Right ventricle myocardium inferior (tissue), 1 donor: ENCODE data around the gene IFI27L1. TPM values are rescaled to one million over a fixed set of nuclear protein-coding genes. Genes with fewer than 3 reads are reported as not detected.

ENCODE experiments used
- ATAC-seq: fragments of 200-7000 bp; cut with Tn5 transposase; one replicate; pipeline ENCODE4 v1.9.1; 2020; ENCODE audit warnings: mild to moderate bottlenecking, moderate library complexity
- DNase-seq: peaks from one replicate; pipeline ENCODE4 v3.0.0; 2021; ENCODE audit errors: missing footprints
- intact Hi-C: fragments of 100-400 bp; cut with DNase I; formaldehyde crosslinking; loops from one replicate; pipeline ENCODE4 v1.11.0; 2022
- total RNA-seq: library from RNA; stranded (reverse); fragmentation: NEBNext Ultra II Directional; extraction: Animal tissue kit (Norgen Biotek cat#: 25700); gene quantifications from one replicate; pipeline ENCODE4 v1.2.1, GENCODE V29; 2021
- donor health status: DM: no; HTN: yes; CAD: no; lungs with severe emphysema.

The IFI27L1 gene
- total RNA-seq, 1 donor from 2014 or later, result 10.7 TPM

DNA sequence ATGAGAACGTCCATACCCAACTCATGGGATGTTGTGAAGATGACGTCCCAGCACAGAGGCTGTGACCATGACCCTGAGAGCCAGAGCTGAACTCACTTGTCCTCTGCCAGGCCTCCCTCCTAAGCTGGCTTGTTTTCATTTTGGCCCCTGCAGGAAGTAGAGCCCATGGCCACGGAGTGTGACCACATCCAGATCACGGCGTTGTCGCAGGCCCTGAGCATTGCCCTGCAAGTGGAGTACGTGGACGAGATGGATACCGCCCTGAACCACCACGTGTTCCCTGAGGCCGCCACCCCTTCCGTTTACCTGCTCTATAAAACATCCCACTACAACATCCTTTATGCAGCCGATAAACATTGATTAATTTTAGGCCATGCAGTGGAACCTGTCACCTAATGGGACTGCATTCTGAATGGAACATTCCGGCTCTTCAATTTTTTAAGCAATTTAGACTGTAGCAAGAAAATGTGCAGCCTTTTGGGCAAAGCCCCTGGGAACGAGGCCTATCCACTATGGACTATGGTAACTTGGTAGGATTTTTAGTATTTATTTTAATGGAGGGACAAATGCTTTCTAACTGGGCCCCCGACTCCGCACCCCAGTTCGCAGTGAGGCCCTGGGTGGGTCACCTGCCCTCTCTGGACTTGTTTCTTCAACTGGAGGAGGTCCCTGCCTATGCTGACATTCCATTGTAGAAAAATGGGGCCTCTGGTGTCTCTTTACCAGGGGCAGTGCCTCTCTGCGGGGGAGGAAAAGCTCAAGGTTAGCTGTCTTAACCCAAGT is 35.4 kb upstream of the IFI27L1 start:
- ATAC-seq, result no peak
- intact Hi-C loops, result no loop called here
- DNase-seq, result no peak

DNA sequence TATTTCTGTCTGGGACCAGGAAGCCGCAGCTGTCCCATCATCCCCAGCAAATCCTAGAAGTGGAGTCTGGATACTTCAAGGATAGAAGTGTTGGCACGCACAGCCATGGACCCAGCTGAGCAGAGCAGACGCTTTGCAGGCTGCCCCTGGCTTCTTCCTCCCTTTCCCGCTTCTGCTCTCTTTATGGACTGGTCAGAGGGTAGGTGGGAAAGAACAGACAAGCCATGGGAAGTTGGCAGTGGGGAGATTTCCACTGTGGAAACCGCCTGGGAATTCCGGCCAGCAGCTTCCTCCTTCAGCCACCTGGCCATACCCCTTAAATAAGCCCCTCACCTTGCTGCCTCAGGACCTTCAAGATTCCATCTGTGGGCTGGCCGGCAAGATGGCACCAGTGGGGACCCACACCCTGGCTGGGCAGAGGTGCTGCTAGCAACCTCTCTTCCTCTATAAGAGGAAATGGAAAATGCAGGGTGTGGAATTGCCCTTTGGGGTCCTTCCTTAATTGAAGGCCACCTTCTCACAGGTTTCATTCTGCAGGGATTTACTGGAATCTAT is 34.3 kb upstream of the IFI27L1 start:
- intact Hi-C loops, result no loop called here
- no peak for DNase-seq
- ATAC-seq, result no peak

DNA sequence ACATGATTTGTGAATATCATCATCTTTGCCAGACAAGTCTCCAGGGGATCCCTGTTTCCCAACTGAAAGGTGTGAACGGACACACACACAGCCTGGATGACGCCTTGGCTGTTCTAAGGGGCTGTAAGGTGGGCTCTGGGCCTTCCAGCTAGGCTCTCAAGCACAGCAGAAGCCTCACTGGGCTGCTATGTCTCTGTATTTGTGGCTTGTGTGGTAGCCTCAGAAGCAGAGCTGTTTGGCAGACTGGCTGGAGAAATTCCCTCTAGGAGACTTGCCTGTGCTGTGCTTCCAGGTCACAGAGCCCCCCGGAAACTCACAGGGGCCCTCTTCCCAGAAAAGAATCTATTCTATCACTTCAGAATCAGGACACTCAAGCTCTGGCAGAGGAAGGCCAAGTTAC is 33.5 kb upstream of the IFI27L1 start:
- intact Hi-C loops, result no loop called here
- DNase-seq (no peak), ATAC-seq (no peak)

DNA sequence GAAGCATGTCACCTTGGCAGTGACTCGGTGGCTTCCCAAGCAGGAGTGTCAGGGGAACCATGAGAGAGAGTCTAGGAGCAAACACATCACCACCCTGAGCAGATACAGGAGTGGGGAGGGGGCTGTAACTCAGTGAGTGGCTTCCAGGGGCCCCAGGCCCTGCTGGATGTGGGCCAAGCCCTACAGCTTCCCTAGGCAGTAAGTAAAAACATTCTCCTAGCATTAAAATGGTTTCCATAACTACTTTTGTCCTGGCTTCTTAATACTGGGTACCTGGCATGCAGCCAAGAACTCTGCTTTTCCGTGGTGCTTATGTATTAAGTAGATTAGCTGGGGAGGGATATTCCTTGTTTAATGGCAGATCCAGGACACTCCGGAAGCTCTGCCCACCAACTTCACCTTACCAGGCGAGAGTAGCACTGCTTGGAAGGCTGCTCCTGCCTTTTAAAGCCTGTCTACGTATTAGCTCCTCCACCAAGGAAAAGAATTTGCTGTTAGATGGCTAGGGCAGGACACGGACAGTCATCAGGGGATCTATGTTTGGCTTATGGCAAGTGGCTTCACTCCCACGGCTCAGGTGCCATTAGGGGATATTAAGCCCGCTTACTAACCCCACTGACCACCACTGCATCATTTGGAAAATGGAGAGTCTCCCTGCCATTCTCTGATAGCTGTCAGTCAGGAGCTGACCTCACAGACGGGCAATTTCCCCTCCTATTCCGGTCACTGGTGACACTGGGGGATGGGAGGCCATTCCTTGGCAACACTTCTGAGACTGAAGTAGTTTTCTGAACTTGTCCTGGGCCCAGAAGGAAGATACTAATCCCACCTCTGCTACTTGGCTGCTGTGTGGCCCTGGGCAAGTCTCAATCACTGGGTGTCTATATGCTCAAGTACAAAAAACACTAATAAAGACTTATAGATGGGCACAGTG is 32.2 kb upstream of the IFI27L1 start:
- ATAC-seq, result no peak
- intact Hi-C loops, result no loop called here
- DNase-seq, result no peak

DNA sequence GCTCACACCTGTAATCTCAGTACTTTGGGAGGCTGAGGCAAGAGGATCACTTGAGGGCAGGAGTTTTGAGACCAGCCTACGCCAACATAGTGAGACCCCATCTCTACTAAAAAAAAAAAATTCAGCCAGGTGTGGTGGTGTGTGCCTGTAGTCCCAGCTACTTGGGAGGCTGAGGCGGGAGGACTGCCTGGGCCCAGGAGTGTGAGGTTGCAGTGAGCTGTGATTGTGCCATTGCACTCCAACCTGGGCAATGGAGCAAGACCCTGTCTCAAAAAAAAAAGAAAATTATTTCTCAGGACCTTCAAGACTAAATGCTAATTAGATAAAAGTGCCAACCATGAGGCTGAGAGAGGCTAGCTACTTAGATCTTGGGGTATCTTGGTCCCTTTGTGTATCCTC is 31.5 kb upstream of the IFI27L1 start:
- no peak for ATAC-seq
- no peak for DNase-seq
- intact Hi-C loops, result no loop called here

DNA sequence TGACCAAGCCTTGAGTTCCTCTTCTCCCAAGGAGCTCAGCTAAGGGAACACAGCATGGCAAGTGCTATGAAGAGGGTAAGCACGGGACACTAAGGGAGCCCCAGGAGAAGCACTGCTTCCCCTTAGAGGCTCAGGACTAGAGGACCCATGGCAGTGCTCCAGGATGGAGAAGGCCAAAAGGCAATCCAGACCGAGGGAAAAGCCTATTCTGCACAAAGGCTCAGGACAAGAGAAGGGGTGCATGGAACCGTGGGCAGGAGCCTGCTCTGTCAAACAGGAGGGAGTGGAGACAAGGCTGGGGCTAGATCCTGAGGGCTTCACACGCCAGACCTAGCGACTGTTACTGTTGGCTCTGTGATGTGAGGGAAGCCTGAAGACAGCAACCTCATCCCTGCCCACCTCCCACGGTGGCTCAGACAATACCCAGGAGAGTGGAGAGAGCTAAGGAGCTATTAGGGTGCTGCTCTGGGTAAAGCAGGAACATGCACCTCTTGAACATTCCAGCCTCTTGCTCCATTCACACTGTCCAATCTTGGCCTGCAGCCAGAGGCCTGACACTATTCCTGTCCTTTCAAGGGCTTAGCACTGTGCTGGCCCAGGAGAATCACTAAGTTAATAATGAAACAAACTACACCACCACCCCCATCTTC is 30.8 kb upstream of the IFI27L1 start:
- intact Hi-C loops, result no loop called here
- peak; percentile 93 for ATAC-seq
- DNase-seq, result peak; percentile 83

DNA sequence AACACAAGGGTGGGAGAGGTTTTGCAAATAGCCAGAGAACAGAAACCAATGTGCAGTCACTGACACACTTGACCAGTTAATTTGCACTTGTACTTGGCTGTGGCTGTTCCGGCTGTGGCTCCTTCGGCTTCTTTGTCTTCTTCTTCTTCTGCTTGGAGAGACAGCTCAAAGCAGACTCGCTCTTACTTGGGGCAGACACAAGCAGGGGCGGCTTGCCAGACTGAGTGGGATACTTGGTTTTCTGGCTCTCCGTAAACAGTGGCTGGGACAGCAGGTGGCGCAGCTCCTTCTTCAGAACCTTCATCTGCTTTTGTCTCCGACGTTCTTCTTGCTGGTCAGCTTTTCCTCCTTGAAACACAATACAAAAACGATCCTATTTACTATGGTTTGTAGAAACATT is 30.0 kb upstream of the IFI27L1 start:
- intact Hi-C loops, result no loop called here
- DNase-seq (peak; percentile 74), ATAC-seq (no peak)

DNA sequence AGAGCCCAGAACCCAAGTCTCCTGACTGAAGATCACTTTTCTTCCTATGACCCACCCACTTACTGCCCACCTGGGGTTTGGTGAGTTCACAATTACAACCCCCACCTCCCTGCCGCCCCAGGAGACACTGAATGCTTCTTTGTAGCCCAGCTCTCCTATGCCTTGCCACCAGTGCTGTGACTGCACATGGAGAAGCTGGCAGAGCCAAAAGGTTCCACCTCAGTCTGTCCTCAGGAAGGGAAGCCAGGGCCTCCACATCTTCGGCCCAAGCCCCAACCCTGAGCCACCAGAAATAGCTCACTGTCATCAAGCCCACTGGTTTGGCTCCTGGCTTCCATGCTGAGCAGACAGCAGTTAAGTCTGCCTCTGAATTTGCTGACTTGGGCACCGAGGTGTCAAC is 29.3 kb upstream of the IFI27L1 start:
- ATAC-seq (peak; percentile 45), DNase-seq (no peak)
- intact Hi-C loops, result no loop called here

DNA sequence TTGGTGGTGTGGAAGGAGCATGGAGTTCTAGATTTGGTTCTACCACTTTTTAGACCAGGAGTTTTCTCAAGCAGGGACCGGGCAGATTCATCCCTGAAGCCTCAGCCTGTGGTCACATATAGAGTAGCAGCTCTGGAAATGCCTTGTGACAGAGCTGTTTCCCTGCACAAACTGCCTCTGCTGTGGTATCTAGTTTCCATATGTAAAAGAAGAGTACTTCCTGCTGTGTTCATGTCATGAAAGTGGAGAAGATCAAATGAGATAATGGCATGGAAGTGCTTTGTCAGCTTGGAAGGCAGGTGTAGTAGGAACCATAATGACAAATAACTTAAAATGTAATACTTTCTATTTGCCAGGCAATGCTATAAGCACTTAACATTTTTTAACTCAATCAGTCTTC is 28.9 kb upstream of the IFI27L1 start:
- DNase-seq (no peak), ATAC-seq (no peak)
- intact Hi-C loops, result no loop called here

DNA sequence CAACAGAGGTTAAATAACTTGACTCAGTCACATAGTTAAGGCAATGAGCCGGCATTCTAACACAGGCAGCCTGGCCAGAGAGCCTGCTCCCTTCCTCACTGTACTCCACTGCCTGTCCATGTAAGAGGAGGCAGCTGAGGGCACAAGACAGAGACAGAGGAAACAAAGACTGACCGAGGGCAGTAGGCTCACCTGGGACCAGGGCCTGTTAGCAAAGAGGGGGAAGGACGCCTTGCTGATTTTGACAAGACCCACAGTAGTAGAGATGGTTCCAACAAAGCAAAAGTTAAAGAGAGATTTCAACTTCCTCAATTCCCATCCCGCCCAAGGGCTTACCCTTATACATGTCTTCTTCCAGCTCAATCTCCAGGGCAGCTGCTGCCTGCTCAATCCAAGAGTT is 28.4 kb upstream of the IFI27L1 start:
- intact Hi-C loops, result no loop called here
- no peak for DNase-seq
- no peak for ATAC-seq

DNA sequence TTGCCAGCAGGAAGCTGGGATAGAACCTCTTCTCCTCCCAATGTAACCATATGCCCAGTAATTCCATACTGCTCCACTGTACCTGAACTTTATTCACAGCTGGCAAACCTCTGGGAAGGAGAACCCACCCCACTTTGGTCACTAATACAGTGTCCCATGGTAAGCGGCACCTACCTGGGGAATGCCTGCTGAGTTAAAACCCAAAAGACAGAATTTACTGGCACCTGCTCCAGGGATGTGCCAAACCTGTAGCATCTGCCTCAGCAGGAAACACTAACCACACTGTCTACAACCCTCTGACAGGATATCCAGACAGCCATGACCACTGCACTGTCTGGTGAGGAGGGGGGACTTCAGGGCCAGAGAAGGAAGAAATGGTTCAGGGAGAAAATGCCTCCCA is 26.7 kb upstream of the IFI27L1 start:
- intact Hi-C loops, result no loop called here
- DNase-seq (no peak), ATAC-seq (no peak)

DNA sequence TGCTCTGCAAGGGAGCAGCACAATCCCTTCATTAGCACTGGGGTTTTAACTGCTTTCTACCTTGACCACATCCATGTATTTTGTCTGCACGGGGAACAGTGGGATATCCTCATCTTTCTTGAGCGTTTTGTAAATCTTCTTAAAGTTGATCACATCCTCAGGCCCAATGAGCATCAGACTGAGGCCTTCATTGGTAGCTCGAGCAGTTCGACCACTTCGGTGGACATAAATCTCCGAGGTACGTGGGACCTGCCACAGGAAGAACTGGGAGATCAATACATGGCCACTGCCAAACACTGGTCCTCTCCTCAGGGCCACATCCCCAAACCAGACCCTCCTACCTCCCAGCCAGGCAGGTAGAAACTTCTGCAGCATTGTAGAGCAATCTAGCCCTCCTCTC is 26.2 kb upstream of the IFI27L1 start:
- ATAC-seq, result no peak
- intact Hi-C loops, result no loop called here
- no peak for DNase-seq

DNA sequence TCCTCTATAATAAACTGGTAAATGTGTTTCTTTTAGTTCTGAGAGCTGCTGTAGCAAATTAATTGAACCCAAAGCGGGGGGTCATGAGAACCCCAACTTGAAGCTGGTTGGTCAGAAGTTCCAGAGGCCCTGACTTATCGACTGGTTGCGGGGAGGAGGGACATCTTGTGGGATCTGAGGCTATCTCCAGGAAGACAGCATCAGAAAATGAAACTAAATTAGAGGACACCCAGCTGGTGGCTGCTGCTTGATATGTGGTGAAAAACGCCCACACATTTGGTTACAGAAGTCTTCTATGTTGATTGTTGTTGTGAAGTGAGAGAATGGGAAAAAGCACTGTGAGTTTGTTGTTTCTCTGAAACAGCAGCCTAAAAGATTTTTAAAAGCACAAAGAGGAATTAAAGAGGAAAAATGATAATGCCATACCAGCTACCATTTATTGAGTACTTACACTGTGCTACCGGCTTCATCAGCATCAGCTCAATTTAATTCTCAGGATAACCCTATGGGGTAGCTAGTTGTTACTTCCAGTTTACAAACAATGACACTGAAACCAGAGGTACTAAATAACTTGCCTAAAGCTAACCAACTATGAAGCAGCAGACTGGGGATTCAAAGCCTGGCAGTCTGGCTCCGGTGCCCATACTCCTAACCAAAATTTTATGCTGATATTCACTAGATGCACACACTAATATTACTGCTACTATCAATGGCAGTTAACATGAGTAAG is 24.4 kb upstream of the IFI27L1 start:
- DNase-seq (no peak), ATAC-seq (no peak)
- intact Hi-C loops, result no loop called here

DNA sequence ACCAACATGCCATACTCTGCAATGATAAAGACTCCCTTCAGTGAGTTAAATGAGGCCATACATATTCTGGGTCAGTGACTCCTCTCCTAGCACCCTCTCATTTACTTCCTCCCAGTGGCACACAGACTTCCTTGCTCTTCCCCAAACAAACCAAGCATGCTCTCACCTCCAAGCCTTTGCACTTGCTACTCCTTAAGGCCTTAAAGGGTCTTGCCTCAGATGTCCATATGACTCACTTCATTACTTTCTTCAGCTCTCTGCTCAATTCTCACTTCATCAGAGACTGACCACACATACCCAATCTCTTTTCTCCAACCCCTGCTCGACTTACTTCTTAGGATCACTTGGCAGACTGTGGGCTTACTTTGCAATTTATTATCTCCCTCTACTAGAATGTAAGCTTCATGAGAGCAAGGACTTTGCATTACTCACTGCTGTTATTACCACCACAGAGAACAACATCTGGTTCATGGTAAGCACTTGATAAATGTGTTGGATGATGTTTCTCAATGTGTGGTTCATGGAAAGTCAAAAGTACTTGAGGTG is 22.9 kb upstream of the IFI27L1 start:
- intact Hi-C loops, result no loop called here
- DNase-seq (no peak), ATAC-seq (no peak)

DNA sequence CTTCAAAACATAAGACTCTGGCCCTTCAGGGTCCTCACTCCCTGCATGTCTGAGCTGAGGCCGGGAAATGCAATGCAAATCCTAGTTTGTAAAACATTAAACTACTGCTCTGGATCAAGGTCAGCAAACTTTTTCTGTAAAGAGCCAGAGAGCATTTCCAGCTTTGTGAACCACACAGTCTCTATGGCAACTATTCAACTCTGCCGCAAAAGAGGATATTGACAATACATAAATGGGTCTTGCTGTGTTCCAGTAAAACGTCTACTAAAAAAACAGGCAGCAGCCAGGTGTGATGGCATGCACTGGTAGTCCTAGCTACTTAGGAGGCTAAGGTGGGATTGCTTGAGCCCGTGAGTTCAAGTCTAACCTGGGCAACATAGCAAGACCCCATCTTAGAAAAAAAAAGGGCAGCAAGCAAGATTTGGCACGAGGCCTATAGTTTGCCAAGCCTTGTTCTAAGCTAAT is 22.4 kb upstream of the IFI27L1 start:
- no peak for DNase-seq

DNA sequence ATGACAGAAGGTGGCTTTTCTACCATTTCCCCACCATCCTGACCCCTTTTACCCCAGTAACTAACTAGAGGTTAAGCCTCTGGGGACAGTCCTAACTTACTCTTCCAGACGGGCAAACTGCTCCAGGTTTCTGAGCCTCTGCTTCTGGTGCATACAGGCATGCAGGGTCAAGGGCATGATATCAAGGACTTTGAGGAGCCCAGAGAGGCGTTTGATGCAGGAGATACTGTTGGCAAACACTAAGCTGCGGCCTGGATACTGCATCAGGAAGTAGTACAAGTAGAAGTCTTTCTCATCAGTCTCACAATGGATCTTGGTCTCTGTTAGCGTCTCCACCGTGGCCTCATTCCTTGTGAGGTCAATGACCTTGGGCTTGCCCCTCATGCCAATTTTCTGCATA is 21.1 kb upstream of the IFI27L1 start:
- DNase-seq (no peak), ATAC-seq (no peak)
- intact Hi-C loops, result no loop called here

More for the DNA sequence above, 22.4 kb upstream of the IFI27L1 start:
- intact Hi-C loops, result no loop called here
- ATAC-seq, result no peak

DNA sequence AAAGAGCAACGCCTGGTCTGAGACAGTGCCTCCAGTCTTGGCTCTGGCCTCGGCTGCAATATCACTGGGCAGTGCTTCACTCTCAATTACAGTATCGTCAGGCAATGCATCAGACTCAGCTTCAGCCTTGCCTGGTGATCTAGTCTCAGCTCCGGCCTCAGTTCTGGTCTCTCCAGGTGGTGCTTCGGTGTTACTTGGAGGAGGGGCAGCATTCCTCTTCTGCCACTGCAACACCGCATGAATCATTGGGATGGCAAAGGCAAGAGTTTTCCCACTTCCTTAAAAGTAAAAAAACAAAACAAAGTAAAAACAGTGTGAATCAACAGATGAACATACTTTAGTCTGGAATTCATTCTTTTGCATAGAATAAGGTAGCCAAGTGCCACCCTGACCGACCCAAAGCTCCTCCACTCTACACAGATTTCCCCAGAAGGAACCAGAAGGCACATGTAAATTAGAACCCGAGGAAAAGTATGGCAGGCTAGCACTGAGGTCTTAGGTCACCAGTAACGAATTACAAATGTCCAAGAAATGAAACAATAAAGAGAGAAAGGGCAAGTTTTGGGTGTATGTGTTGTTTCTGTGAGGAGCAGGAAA is 18.7 kb upstream of the IFI27L1 start:
- intact Hi-C loops, result no loop called here
- DNase-seq, result no peak
- no peak for ATAC-seq

DNA sequence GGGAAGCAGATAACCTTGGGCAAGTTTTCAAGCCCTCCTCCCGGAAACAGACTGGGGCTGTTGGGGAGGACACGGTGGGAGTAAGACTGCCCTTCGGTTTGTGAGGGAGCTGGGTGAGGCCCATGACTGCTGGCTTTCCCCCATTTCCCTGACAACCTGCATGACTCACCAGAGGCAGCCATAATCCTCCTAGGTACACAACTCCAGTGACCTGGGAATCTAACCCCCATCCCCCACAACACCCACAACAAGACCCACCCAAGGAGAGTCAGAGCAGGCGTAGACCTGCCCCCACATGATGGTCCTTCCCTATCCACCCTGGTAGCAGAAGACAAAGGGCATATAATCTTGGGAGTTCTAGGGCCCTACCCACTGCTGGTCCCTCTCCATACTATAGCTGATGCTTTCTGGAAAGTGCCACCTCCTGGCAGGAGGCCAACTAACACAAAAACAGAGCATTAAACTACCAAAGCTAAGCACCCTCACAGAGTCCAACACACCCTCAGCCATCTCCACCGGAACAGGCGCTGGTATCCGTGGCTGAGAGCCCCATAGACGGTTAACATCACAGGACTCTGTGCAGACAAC is 14.9 kb upstream of the IFI27L1 start:
- intact Hi-C loops, result no loop called here
- ATAC-seq, result peak; percentile 37

More for the DNA sequence above, 14.9 kb upstream of the IFI27L1 start:
- no peak for DNase-seq
